AG08396 (cell line): ENCODE results near the gene GRIK4.
"Not testable (repeated sequence)": the region's sequence is repeated elsewhere in the genome, so short reads cannot be mapped to it uniquely, and the experiment has no call there.

Experiments used
- DNase-seq: peaks from one replicate; pipeline ENCODE4 v3.0.0; 2012; ENCODE audit warnings: low spot score, mixed read lengths

GRIK4 gene

DNA sequence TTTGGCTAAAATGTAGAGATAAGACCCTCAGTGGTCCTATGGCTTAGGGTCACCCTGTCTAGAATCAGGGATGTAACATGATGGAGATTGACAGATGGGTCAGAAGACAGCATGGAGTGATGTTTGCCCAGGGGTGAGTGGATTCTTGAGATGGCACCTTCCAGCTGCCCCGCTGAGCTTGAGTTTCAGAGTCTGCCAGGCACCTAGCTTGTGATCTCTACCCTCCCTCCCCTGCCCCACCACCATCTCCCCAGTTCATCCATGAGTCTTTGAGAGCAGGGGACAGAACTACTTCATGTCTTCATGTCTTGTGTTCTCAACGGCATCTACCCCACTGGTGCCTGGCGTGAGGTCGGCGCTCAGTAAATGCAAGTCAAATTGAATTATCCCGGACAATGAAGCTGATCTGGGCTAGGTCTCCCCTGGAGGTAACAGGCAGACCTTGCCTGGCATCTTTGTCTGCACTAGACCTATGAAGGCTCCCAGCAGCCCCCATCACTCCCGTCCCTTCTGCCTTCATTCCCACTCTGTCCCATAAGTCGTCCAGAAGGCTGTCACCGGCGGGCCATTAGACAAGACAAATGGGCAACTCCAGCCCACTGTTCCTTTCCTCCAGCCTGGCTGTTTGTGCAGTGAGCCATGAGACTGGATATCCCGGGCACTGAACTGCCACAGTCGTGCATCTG, 273.2 kb downstream of the GRIK4 start:
- DNase-seq, result no peak

GRCh38 chr11:120785576-120785975, 274.0 kb downstream of the GRIK4 start:
- no peak for DNase-seq

DNA sequence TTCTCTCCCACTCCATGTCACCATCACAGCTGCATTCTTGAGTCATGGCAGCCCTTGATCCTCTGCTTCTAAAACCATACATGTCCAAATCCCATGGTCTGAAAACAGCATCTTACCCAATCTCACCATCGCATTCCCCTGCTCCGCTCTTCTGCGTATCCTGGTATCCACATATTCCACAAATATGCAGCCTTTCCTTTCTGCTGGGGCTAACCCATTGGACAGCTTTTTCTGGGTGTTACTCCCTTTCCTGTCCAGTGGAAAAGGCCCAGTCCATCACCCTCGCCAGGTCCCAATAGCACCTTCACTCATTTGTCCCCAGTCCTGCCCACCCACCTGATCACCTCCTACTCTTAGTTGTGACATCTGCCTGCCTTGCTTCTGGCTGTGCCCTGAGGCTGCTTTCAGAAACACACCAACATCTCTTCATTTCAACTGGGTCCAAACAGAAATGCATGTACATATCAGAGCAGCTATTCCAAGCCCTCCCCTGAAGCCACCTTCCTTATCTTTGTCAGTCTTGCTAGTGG, 274.7 kb downstream of the GRIK4 start:
- no peak for DNase-seq

GRCh38 chr11:120787224-120787623, 275.7 kb downstream of the GRIK4 start:
- not testable (repeated sequence) for DNase-seq

- DNase-seq, result no peak
These were observed 277.8 kb downstream of the GRIK4 start for GRCh38 chr11:120789391-120789790.

- DNase-seq, result no peak
These were observed 280.8 kb downstream of the GRIK4 start for GRCh38 chr11:120792306-120792705.

- no peak for DNase-seq
These were observed 281.6 kb downstream of the GRIK4 start for GRCh38 chr11:120793150-120793549.

DNA sequence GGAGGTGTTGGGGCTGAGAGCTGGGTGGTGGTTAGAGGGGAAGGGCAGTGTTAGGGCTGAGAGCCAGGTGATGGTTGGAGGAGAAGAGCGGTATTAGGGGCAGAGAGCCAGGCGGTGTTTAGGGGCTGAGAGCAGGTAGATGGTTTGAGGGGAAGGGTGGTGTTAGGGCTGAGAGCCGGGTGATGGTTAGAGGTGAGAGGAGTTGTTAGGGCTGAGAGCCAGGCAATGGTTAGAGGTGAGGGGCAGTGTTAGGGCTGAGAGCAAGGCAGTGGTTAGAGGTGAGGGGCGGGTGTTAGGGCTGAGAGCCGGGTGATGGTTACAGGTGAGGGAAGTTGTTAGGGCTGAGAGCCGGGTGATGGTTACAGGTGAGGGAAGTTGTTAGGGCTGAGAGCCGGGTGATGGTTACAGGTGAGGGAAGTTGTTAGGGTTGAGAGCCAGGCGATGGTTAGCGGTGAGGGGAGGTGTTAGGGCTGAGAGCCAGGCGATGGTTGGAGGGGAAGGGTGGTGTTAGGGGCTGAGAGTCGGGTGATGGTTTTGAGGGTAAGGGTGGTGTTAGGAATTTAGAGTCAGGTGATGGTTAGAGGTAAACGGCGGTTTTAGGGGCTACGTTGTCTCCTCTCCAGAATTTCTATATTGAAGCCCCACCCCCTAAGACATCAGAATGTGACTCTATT, 282.4 kb downstream of the GRIK4 start:
- no peak for DNase-seq

DNA sequence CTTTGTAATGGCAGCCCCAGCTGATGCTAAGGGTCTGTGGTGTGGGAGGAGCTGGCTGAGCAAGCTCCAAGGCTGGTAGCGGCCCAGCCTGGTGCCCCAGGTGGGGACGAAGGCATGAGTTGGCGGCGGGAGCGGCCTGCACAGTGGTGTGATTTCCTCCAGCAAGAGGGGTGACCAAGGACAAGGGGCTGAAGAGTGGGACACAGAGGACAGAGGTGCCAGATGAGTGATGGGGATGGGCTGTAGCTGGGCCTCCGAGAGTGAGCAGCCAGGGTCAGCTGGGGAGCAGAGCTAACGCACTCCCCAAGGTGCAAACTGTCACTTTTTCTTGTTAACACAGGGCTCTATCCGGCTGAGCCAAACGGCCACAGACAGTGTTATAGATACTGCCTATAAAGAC, 283.2 kb downstream of the GRIK4 start:
- no peak for DNase-seq

DNA sequence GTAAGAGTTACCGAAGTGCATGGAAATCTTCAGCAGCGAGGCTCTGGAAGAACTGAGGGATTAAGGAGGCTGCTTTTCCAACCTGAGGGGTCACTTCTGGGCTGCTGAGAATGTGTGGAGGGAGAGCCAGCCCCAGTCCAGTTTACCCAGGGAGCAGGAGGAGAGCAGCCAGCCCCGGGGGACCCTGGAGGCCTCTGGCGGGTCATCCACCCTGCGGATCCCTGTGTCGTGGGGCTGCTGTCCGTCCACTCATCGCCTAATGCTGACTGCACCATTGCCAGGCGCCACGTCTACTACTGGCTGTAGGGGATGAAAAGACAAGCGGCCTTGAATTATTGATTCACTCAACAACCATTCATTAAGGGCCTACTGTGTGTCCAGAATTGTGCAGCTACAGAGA, 283.6 kb downstream of the GRIK4 start:
- DNase-seq, result no peak

DNA sequence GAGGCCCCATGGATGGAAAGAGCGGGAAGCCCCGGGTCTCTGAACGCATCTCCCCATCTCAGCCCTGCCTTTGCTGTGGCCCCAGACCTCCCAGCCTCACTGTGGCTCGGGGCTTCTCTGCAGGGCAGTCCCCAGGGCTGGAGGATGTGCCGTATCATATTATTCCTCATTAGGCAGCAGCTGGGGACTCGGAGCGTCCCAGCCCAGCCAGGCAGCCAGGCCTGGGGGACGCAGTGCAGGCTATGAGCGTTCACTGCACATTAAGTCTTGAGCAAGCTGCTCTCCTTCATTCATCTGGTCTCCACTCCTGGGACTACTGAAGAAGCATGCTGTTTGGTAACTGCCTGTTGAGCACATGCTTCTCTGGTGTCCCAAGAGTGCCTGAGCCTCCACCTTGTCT, 285.6 kb downstream of the GRIK4 start:
- DNase-seq, result no peak

DNA sequence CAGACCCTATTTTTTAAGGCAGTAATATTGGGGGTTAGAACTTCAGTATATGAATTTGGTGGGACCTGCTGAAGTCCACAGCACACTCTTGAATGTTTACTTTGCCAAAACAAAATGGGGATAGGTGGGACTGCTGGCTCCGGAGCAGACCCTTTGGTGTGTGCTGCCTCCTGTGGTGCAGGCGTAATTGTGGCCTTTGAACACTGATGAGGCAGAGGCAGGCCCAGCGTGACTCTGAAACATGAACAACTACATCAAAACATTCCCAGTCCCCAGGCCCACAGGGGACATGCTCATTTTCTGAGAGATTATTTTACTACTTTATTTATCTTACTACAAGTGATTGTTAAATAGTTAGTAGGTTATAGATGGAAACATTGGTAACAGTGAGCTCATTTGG, 287.3 kb downstream of the GRIK4 start:
- DNase-seq, result no peak

- no peak for DNase-seq
These were observed 288.7 kb downstream of the GRIK4 start for GRCh38 chr11:120800206-120800605.

DNA sequence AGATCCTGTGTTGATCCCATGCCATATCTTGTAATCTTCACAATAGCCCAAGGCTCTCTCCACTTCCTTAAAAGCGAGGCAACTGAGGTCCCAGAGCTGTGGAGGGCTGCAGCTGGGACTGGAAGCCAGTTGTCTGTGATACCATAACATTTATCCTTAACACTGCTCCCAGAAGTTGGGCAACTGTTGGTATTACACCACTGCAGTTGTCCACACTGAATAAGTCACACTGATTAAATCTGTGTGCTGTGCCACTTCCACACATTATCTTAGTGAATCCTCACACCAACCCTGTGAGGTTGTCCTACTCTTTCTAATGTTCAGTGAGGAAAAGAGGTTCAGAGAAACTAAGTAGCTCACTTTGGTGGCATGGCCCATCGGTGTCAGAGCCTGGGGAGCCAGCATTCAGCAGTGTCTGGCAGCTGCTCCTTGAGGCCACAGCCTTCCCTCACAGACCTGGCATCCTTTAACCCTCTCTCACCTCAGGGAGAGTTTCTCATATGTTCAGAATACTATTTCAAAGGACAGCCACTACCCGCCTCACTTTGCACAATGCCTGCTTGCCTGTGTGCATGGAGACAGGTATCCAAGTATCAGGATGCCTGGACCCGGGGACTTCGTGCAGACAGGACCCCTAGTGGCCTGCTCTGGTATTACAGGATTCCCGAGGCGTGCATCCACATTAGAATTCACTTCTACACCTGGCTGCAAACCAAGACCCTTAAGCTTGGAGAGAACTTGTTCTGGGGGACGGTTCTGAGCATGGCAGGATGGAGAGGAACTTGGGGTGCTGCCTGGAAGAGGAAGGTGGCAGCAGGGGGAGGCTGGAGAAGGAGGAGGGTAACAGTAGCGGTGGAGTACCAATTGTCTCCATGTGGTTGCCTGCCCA, 290.5 kb downstream of the GRIK4 start:
- DNase-seq, result peak; percentile 73

- no peak for DNase-seq
These were observed 294.5 kb downstream of the GRIK4 start for GRCh38 chr11:120805960-120806555.

GRCh38 chr11:120807414-120808150, 296.0 kb downstream of the GRIK4 start:
- peak; percentile 84 for DNase-seq

GRCh38 chr11:120808616-120809050, 297.1 kb downstream of the GRIK4 start:
- DNase-seq, result no peak

DNA sequence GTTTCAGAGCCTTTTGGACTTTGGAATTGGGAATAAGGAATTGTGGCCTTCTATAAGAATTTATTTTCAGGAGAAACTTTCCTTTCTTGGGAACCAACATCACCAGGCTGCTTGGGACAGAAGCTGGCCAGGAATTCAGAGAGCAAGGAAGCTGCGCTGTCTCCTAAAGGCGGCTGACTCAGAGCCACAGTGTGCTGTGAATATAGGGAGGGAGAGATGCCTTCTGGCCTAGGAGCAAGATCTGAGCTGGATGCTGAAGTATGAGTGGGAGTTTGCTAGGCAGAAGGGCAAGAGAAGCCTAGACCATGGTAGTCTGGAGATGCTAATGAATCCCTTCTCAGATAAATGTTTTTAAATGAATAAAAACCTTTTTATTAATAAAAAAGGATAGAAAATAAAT, 298.7 kb downstream of the GRIK4 start:
- DNase-seq, result no peak

- no peak for DNase-seq
These were observed 299.7 kb downstream of the GRIK4 start for GRCh38 chr11:120811199-120811598.

DNA sequence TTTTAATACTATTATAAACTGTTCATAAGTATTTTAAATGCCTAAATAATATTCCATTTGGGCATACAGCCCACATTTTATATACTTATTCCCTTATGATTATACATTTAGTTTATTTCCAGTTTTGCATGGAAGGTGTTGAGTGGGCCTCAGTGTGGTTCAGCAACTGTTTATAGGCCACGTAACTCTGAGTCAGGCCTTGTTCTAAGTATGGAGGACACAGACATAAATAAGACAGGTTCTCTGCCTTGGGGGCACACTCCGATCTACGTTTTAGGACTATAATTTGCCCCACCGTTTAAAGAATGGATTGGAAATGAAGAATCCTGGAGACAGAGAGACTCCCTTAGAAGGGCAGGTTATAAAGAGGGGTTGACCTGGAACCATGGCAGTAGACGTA, 300.2 kb downstream of the GRIK4 start:
- no peak for DNase-seq

- DNase-seq, result no peak
These were observed 303.2 kb downstream of the GRIK4 start for GRCh38 chr11:120814531-120815318.
